Osteocyte (in vitro differentiated cells): ENCODE measurements around the gene PRKCE. TPM values are rescaled to one million over a fixed set of nuclear protein-coding genes. Genes with fewer than 3 reads are reported as not detected.
A peak's percentile ranks its signal among the peaks of the same experiment; 100 is the strongest.

ENCODE experiments used
- DNase-seq: peaks from one replicate; pipeline ENCODE4 v3.0.0; 2021; ENCODE audit warnings: mixed read lengths; ENCODE audit not compliant: unreplicated experiment; ENCODE audit errors: extremely low spot score
- H3K27ac Mint-ChIP-seq: one replicate; pipeline ENCODE4 v1.8.0; 2021; ENCODE audit warnings: mild to moderate bottlenecking, mixed read lengths; ENCODE audit not compliant: unreplicated experiment
- H3K27me3 Mint-ChIP-seq: one replicate; pipeline ENCODE4 v1.8.0; 2021; ENCODE audit warnings: mixed read lengths; ENCODE audit not compliant: unreplicated experiment
- H3K36me3 Mint-ChIP-seq: one replicate; pipeline ENCODE4 v1.8.0; 2021; ENCODE audit warnings: mixed read lengths; ENCODE audit not compliant: unreplicated experiment
- H3K4me1 Mint-ChIP-seq: one replicate; pipeline ENCODE4 v1.8.0; 2021; ENCODE audit warnings: mixed read lengths; ENCODE audit not compliant: unreplicated experiment
- H3K4me3 Mint-ChIP-seq: one replicate; pipeline ENCODE4 v1.8.0; 2021; ENCODE audit warnings: mild to moderate bottlenecking, moderate library complexity, mixed read lengths; ENCODE audit not compliant: unreplicated experiment
- H3K9me3 Mint-ChIP-seq: one replicate; pipeline ENCODE4 v1.8.0; 2021; ENCODE audit warnings: mixed read lengths; ENCODE audit not compliant: unreplicated experiment
- total RNA-seq: library from RNA; stranded (reverse); gene quantifications from 2 replicates; pipeline ENCODE4 v1.2.1, GENCODE V29; 2021
- TF ChIP-seq, protein P1 (sequence below): fragments of 200-600 bp; sonication (generic); IDR thresholded peaks from 2 replicates; pipeline ENCODE4 v1.5.0; 2021; ENCODE audit warnings: antibody characterized with exemption, mild to moderate bottlenecking, moderate library complexity

The PRKCE gene
- total RNA-seq, 1 donor from 2014 or later: 13.8 TPM

DNA sequence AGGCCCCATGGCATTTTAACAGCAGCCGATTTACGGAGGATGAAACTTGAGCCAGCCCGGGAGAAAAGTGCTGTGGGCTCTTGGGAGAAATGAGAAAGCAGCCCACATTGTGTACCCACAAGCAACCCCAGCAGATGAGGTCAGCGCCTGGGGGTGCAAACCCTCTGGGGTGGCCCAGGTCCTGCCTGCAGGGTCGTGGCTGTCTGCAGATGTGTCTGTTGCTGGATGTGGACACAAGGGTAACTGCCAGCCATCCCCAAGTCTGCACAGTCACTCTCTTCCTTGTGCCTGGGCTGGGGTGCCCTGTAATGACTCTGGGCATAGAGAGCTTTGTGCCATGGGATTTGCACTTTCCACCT, 170.8 kb downstream of the PRKCE start:
- Mint-ChIP-seq H3K27ac (peak overlapping the region; percentile 9), H3K9me3 (no peaks in the 10 kb centered on the region), H3K4me1 (peaks cover 42% of the 10 kb centered on the region), H3K27me3 (no peaks in the 10 kb centered on the region), H3K36me3 (no peaks in the 10 kb centered on the region), H3K4me3 (no peak overlapping the region)
- TF ChIP-seq, protein P1, sequence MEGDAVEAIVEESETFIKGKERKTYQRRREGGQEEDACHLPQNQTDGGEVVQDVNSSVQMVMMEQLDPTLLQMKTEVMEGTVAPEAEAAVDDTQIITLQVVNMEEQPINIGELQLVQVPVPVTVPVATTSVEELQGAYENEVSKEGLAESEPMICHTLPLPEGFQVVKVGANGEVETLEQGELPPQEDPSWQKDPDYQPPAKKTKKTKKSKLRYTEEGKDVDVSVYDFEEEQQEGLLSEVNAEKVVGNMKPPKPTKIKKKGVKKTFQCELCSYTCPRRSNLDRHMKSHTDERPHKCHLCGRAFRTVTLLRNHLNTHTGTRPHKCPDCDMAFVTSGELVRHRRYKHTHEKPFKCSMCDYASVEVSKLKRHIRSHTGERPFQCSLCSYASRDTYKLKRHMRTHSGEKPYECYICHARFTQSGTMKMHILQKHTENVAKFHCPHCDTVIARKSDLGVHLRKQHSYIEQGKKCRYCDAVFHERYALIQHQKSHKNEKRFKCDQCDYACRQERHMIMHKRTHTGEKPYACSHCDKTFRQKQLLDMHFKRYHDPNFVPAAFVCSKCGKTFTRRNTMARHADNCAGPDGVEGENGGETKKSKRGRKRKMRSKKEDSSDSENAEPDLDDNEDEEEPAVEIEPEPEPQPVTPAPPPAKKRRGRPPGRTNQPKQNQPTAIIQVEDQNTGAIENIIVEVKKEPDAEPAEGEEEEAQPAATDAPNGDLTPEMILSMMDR: no peak
- no peak for DNase-seq

DNA sequence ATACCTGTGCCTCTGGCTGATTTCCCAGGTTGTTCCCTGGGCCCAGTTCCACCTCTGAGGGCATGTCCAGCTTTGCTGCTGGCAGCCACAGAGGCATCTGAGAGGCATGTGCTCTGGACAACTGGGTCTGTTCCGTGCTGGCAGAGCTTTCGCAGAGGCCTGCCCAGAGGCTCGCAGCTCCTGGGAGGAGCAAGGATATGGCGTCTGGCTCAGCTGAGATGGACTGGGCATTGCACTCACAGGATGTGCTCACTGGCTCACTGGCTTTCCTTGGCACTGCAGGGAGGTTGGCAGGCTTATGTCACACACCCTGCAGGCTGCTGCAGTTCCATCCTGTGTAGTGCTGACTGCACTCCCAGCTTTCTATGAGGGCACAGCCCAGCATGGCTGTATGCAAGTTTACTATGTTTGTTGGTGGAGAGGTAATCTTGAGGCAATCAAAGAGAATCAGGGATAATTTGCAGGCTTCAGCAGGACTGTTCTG, 172.3 kb downstream of the PRKCE start:
- TF ChIP-seq, protein P1: no peak

DNA sequence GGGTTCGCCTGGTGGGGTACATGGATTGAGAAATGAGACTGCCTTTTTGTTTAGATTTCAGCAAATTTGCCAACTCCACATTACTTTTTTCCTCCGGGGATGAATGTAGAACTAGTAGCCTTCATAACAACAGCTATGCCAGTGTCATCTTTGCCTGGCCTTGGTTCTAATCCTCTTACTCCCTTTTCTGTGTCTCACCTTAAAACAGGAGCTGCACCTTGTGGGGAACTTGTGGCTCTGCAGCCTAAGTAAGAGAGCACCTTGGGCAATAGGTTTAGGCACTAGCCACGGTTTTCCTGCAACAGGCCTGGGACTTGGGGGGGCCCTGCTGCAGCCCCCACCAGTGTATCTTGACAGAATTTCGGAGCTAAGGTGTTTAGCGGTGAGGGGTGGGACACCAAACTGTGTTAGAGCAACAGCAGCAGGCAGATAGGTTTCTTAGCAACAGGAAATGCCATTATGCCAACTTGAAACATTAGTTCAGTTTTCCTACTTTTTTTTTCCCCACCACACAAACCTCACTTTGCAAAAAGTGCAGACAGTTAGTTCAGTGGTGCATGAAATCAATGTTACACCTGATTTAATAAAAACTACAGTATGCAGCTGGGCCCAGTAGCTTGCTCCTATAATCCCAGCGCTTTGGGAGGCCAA, 173.7 kb downstream of the PRKCE start:
- TF ChIP-seq, protein P1: no peak
- Mint-ChIP-seq H3K9me3 (peaks cover 6% of the 10 kb centered on the region), H3K27ac (no peak overlapping the region), H3K36me3 (peaks cover 6% of the 10 kb centered on the region), H3K27me3 (no peaks in the 10 kb centered on the region), H3K4me3 (no peak overlapping the region), H3K4me1 (peaks cover 33% of the 10 kb centered on the region)
- DNase-seq: no peak

More for the DNA sequence above, 172.3 kb downstream of the PRKCE start:
- no peaks in the 10 kb centered on the region for H3K36me3 Mint-ChIP-seq
- H3K9me3 Mint-ChIP-seq: no peaks in the 10 kb centered on the region
- H3K4me1 Mint-ChIP-seq: peaks cover 38% of the 10 kb centered on the region
- no peaks in the 10 kb centered on the region for H3K27me3 Mint-ChIP-seq
- no peak for DNase-seq
- no peak overlapping the region for H3K4me3 Mint-ChIP-seq
- no peak overlapping the region for H3K27ac Mint-ChIP-seq

DNA sequence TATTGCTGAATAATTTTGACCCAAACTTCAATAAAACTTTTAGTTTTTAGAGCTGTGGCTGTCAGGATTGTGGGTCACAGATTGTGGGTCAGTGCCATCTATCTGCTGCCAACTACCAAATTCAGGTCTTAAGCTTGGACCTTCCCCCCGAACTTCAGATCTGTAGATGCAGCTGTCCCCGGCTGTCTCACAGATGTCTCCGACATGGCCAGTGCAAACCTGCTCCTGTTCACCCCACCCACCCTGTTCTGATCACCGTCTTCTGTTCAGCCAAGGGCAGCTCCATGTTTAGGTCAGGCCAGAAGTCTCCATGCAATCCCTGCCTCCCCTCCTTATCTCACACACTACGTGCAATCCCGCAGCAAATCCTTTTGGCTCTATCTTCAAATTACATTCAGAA, 175.0 kb downstream of the PRKCE start:
- Mint-ChIP-seq H3K9me3 (peaks cover 19% of the 10 kb centered on the region), H3K27ac (no peak overlapping the region), H3K4me3 (no peak overlapping the region), H3K36me3 (peaks cover 16% of the 10 kb centered on the region), H3K4me1 (peaks cover 21% of the 10 kb centered on the region), H3K27me3 (no peaks in the 10 kb centered on the region)
- TF ChIP-seq, protein P1: no peak
- no peak for DNase-seq

DNA sequence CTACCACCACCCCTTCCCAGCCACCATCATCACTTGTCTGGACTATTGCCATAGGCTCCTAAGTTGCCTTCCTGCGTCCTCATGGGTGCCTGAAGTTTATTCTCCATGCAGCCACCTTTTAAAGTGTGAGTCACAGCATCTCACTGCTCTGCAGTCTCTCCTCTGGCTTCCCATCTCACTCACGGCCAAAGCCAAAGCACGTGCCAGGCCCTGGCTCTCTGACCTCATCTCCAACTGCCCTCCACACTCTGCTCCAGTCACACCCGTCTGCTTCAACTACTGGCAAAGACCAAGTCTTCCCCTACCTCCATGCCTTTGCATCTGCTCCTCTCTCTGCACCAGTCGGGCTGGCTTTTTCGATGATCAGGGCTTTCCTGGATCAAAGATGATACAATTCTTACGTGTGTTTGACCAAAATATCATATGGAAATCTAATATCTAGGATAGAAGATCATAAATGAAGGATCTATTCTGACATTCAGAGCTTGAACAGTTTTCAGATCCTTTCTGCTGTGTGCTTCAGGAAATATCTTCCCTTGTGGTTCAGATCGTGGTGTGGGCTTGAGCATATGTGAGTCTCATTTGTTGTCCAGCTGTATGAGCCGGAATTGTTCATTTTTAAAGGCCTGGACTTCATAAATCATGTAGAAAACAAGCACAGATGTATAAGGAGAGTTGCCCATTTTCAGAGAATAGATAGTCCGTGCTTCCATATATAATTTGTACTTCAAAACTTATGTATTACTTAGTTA, 175.6 kb downstream of the PRKCE start:
- Mint-ChIP-seq H3K36me3 (peaks cover 16% of the 10 kb centered on the region), H3K4me1 (peaks cover 15% of the 10 kb centered on the region), H3K9me3 (peaks cover 20% of the 10 kb centered on the region), H3K4me3 (no peak overlapping the region), H3K27ac (no peak overlapping the region), H3K27me3 (no peaks in the 10 kb centered on the region)
- no peak for DNase-seq
- TF ChIP-seq, protein P1: no peak
